Measurements from ENCODE around the gene P3H3.

DNA sequence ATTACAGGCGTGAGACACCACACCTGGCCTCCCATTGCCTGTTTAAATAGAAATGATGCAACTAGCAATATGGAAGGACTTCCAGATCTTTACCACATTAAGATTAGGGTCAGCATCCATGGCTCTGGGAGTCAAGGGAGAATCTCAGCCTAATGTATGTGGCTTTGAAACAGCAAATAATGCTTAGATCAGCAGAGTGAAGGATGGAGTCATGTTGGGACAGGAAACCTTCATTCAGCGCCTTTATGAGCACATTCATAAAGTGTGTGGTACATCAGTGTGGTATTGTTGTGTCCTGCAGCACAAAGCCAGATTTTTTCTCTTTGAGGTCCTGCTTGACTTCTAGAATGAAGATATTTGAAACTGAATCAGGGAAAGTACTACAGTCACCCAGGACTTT lies 60.2 kb downstream of the P3H3 start:
- TF ChIP-seq, protein P1, sequence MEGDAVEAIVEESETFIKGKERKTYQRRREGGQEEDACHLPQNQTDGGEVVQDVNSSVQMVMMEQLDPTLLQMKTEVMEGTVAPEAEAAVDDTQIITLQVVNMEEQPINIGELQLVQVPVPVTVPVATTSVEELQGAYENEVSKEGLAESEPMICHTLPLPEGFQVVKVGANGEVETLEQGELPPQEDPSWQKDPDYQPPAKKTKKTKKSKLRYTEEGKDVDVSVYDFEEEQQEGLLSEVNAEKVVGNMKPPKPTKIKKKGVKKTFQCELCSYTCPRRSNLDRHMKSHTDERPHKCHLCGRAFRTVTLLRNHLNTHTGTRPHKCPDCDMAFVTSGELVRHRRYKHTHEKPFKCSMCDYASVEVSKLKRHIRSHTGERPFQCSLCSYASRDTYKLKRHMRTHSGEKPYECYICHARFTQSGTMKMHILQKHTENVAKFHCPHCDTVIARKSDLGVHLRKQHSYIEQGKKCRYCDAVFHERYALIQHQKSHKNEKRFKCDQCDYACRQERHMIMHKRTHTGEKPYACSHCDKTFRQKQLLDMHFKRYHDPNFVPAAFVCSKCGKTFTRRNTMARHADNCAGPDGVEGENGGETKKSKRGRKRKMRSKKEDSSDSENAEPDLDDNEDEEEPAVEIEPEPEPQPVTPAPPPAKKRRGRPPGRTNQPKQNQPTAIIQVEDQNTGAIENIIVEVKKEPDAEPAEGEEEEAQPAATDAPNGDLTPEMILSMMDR (IDR thresholded peaks at IDR 0.05) = no peak
- TF ChIP-seq POLR2A (IDR thresholded peaks at IDR 0.05) = no peak

All from testis (tissue), 2 donors.